ENCODE data around the gene RNF138.
"Not testable (repeated sequence)": the region's sequence is repeated elsewhere in the genome, so short reads cannot be mapped to it uniquely, and the experiment has no call there.

Gene RNF138

GRCh38 chr18:32175265-32175664 lies 83.6 kb downstream of the RNF138 start:
- DNase-seq (ENCODE audit: low read depth) = no peak

- not testable (repeated sequence) for DNase-seq (ENCODE audit: low read depth)
Measured at GRCh38 chr18:32176745-32177144, 85.1 kb downstream of the RNF138 start.

GRCh38 chr18:32177530-32177929 lies 85.9 kb downstream of the RNF138 start:
- DNase-seq (ENCODE audit: low read depth) = no peak

Data from HS-27A (cell line).